ENCODE results near the gene STK32B.
"Not testable (repeated sequence)": the region's sequence is repeated elsewhere in the genome, so short reads cannot be mapped to it uniquely, and the experiment has no call there.

Gene STK32B

GRCh38 chr4:5051278-5052203 is at the start of gene STK32B:
STK32B (plus strand) TSS chr4:5051480.
- DNase-seq: peak; percentile 4

- not testable (repeated sequence) for DNase-seq
These were observed 49.6 kb upstream of the STK32B start for GRCh38 chr4:5001641-5002040.

GRCh38 chr4:5003372-5003857 is 47.9 kb upstream of the STK32B start:
- no peak for DNase-seq

- DNase-seq: no peak
These were observed 47.4 kb upstream of the STK32B start for GRCh38 chr4:5003918-5004317.

- no peak for DNase-seq
These were observed 46.8 kb upstream of the STK32B start for GRCh38 chr4:5004496-5004895.

- not testable (repeated sequence) for DNase-seq
These were observed 44.3 kb upstream of the STK32B start for GRCh38 chr4:5006932-5007331.

GRCh38 chr4:5009796-5010195 is 41.5 kb upstream of the STK32B start:
- no peak for DNase-seq

- no peak for DNase-seq
These were observed 40.3 kb upstream of the STK32B start for GRCh38 chr4:5010984-5011383.

- no peak for DNase-seq
These were observed 38.9 kb upstream of the STK32B start for GRCh38 chr4:5012244-5012898.

- DNase-seq: no peak
These were observed 38.3 kb upstream of the STK32B start for GRCh38 chr4:5012958-5013357.

GRCh38 chr4:5014007-5014682 is 37.1 kb upstream of the STK32B start:
- no peak for DNase-seq

- no peak for DNase-seq
These were observed 33.2 kb upstream of the STK32B start for GRCh38 chr4:5018096-5018495.

GRCh38 chr4:5018603-5019002 is 32.7 kb upstream of the STK32B start:
- DNase-seq: no peak

GRCh38 chr4:5019274-5019673 is 32.0 kb upstream of the STK32B start, which contains the start of gene CYTL1:
CYTL1 (minus strand) TSS chr4:5019458; CDS start chr4:5019445, 13 bp downstream.
- DNase-seq: no peak

- no peak for DNase-seq
These were observed 31.5 kb upstream of the STK32B start for GRCh38 chr4:5019796-5020195.

- DNase-seq: no peak
These were observed 30.9 kb upstream of the STK32B start for GRCh38 chr4:5020341-5020740.

- no peak for DNase-seq
These were observed 29.7 kb upstream of the STK32B start for GRCh38 chr4:5021546-5021945.

GRCh38 chr4:5024673-5025072 is 26.6 kb upstream of the STK32B start:
- no peak for DNase-seq

- DNase-seq: no peak
These were observed 24.9 kb upstream of the STK32B start for GRCh38 chr4:5026371-5026770.

- DNase-seq: no peak
These were observed 23.9 kb upstream of the STK32B start for GRCh38 chr4:5027346-5027745.

GRCh38 chr4:5028480-5028879 is 22.8 kb upstream of the STK32B start:
- DNase-seq: no peak

- no peak for DNase-seq
These were observed 21.8 kb upstream of the STK32B start for GRCh38 chr4:5029447-5029846.

GRCh38 chr4:5030221-5030620 is 21.1 kb upstream of the STK32B start:
- DNase-seq: no peak

Measured in CD4-positive, alpha-beta T cell treated with Interleukin-6 for 4 hours (primary cell).